Measurements from ENCODE around the gene AMH. TPM values are rescaled to one million over a fixed set of nuclear protein-coding genes. Genes with fewer than 3 reads are reported as not detected.
A peak's percentile ranks its signal among the peaks of the same experiment; 100 is the strongest.

Gene AMH
- total and polyA plus RNA-seq, 2 of the 13 experiments (the other 11 are each of a cell fraction or from before 2014, with no cell fraction given), result 0.03 to 0.18 TPM

DNA sequence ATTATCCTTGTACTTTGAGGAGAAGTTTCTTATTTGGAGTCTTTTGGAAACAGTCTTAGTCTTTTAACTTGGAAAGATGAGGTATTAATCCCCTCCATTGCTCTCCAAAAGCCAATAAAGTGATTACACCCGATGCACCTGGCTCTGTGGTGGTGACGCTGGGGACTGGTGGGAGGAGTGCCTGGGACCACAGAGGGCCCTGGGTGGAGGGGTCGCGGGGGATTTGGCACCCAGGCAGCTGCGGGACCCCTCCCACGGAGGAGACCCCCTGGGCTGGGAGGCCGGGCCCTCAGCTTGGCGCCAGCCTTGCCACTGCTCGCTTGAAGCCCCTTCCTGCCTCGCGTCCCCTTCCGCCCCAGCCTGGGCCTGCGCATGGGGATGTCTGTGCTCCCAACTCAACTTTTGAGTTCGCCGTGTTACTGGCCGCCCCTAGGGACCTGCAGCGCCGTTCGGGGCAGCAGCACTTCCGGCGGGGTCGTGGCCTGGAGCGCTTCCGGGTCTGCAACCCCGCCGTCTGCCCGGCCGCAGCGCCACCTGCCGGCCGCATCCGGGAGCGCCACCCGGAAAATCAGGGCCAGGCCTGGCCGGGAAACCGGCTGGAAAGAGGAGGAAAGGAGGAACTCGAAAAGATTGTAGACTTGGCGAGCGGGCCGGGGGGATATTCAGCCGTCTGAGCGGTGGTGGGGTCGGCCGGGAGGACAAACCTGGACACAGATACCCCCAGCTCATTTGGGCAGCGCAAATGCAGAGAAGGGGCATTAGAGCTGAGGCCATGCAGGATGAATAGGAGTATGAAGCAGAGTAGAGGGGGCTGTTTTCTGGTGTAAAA lies 24.4 kb downstream of the AMH start (continued):
- TF ChIP-seq, protein P1, sequence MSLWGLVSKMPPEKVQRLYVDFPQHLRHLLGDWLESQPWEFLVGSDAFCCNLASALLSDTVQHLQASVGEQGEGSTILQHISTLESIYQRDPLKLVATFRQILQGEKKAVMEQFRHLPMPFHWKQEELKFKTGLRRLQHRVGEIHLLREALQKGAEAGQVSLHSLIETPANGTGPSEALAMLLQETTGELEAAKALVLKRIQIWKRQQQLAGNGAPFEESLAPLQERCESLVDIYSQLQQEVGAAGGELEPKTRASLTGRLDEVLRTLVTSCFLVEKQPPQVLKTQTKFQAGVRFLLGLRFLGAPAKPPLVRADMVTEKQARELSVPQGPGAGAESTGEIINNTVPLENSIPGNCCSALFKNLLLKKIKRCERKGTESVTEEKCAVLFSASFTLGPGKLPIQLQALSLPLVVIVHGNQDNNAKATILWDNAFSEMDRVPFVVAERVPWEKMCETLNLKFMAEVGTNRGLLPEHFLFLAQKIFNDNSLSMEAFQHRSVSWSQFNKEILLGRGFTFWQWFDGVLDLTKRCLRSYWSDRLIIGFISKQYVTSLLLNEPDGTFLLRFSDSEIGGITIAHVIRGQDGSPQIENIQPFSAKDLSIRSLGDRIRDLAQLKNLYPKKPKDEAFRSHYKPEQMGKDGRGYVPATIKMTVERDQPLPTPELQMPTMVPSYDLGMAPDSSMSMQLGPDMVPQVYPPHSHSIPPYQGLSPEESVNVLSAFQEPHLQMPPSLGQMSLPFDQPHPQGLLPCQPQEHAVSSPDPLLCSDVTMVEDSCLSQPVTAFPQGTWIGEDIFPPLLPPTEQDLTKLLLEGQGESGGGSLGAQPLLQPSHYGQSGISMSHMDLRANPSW (CRISPR knock-in tag; IDR thresholded peaks at IDR 0.05; ENCODE audit: borderline replicate concordance), result no peak
- TF ChIP-seq, protein P2, sequence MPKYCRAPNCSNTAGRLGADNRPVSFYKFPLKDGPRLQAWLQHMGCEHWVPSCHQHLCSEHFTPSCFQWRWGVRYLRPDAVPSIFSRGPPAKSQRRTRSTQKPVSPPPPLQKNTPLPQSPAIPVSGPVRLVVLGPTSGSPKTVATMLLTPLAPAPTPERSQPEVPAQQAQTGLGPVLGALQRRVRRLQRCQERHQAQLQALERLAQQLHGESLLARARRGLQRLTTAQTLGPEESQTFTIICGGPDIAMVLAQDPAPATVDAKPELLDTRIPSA (CRISPR knock-in tag; IDR thresholded peaks at IDR 0.05; ENCODE audit: borderline replicate concordance), result no peak; the same call in 1 of the 2 replicates
- TF ChIP-seq, protein P3, sequence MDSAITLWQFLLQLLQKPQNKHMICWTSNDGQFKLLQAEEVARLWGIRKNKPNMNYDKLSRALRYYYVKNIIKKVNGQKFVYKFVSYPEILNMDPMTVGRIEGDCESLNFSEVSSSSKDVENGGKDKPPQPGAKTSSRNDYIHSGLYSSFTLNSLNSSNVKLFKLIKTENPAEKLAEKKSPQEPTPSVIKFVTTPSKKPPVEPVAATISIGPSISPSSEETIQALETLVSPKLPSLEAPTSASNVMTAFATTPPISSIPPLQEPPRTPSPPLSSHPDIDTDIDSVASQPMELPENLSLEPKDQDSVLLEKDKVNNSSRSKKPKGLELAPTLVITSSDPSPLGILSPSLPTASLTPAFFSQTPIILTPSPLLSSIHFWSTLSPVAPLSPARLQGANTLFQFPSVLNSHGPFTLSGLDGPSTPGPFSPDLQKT (CRISPR knock-in tag; IDR thresholded peaks at IDR 0.05; ENCODE audit: borderline replicate concordance), result no peak
- TF ChIP-seq ZNF30 (CRISPR knock-in tag; IDR thresholded peaks at IDR 0.05), result no peak
- no peak for TF ChIP-seq ZNF577 (CRISPR knock-in tag; IDR thresholded peaks at IDR 0.05; ENCODE audit: borderline replicate concordance, low read depth)
- peak; percentile 82 for TF ChIP-seq ASH2L (IDR thresholded peaks at IDR 0.05; ENCODE audit: insufficient read length, low read depth, low read length)
- TF ChIP-seq, protein P4, sequence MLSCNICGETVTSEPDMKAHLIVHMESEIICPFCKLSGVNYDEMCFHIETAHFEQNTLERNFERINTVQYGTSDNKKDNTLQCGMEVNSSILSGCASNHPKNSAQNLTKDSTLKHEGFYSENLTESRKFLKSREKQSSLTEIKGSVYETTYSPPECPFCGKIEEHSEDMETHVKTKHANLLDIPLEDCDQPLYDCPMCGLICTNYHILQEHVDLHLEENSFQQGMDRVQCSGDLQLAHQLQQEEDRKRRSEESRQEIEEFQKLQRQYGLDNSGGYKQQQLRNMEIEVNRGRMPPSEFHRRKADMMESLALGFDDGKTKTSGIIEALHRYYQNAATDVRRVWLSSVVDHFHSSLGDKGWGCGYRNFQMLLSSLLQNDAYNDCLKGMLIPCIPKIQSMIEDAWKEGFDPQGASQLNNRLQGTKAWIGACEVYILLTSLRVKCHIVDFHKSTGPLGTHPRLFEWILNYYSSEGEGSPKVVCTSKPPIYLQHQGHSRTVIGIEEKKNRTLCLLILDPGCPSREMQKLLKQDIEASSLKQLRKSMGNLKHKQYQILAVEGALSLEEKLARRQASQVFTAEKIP (CRISPR knock-in tag; IDR thresholded peaks at IDR 0.05; ENCODE audit: borderline replicate concordance), result no peak
- TF ChIP-seq ATF7 (IDR thresholded peaks at IDR 0.05), result no peak
- TF ChIP-seq ATF7 (CRISPR knock-in tag; IDR thresholded peaks at IDR 0.05), result no peak
- TF ChIP-seq, protein P5, sequence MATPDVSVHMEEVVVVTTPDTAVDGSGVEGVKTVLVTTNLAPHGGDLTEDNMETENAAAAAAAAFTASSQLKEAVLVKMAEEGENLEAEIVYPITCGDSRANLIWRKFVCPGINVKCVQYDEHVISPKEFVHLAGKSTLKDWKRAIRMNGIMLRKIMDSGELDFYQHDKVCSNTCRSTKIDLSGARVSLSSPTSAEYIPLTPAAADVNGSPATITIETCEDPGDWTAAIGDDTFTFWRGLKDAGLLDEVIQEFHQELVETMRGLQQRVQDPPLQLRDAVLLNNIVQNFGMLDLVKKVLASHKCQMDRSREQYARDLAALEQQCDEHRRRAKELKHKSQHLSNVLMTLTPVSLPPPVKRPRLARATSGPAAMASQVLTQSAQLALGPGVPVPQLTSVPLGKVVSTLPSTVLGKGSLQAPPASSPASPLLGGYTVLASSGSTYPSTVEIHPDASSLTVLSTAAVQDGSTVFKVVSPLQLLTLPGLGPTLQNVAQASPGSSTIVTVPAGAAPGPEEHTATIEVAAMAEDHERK (CRISPR knock-in tag; IDR thresholded peaks at IDR 0.05; ENCODE audit: low read depth), result no peak
- TF ChIP-seq, protein P6, sequence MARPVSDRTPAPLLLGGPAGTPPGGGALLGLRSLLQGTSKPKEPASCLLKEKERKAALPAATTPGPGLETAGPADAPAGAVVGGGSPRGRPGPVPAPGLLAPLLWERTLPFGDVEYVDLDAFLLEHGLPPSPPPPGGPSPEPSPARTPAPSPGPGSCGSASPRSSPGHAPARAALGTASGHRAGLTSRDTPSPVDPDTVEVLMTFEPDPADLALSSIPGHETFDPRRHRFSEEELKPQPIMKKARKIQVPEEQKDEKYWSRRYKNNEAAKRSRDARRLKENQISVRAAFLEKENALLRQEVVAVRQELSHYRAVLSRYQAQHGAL (CRISPR knock-in tag; IDR thresholded peaks at IDR 0.05; ENCODE audit: not compliant biosample characterization), result no peak
- no peak for TF ChIP-seq ZFYVE20 (CRISPR knock-in tag; IDR thresholded peaks at IDR 0.05; ENCODE audit: borderline replicate concordance, low read depth)
- TF ChIP-seq KDM3A (CRISPR knock-in tag; IDR thresholded peaks at IDR 0.05; ENCODE audit: low read depth), result peak; percentile 95; the same call in 1 of the 2 replicates
- no peak for TF ChIP-seq SNAI1 (CRISPR knock-in tag; IDR thresholded peaks at IDR 0.05; ENCODE audit: borderline replicate concordance)
- TF ChIP-seq ZNF333 (CRISPR knock-in tag; IDR thresholded peaks at IDR 0.05; ENCODE audit: borderline replicate concordance), result peak; percentile 87; the same call in 1 of the 2 replicates
- TF ChIP-seq CBX2 (IDR thresholded peaks at IDR 0.05; ENCODE audit: low read depth, low read length), result no peak
- TF ChIP-seq CBX2 (CRISPR knock-in tag; IDR thresholded peaks at IDR 0.05; ENCODE audit: low read depth), result no peak
- TF ChIP-seq SOX13 (IDR thresholded peaks at IDR 0.05), result no peak
- no peak for TF ChIP-seq SOX13 (CRISPR knock-in tag; conservative IDR thresholded peaks at IDR 0.05 in 1 of 2, IDR thresholded peaks at IDR 0.05 in 1 of 2)
- no peak for TF ChIP-seq ZNF124 (CRISPR knock-in tag; IDR thresholded peaks at IDR 0.05)

Data from HepG2 (cell line).